GM12878 (cell line): ENCODE data around the gene AFF2. TPM values are rescaled to one million over a fixed set of nuclear protein-coding genes. Genes with fewer than 3 reads are reported as not detected.

Source experiments
- ATAC-seq: fragments of 200-7000 bp; cut with Tn5 transposase; 3 replicates; pipeline ENCODE4 v1.9.1; 2020; ENCODE audit warnings: mild to moderate bottlenecking, moderate library complexity
- BruUV-seq: library from RNA; stranded (reverse); fragments of 400-500 nt; replicated peaks from 2 replicates; lab custom pipeline; 2021; lab: Mats Ljungman, UMichigan
- CTCF ChIA-PET: fragments of 300-600 bp; sonication (Branson Sonifier 250); formaldehyde crosslinking; extraction: SDS; loops from one replicate; lab custom pipeline; 2021; ENCODE audit warnings: inconsistent platforms; lab: Yijun Ruan, JAX
- POLR2A ChIA-PET: fragments of 350-600 bp; formaldehyde crosslinking; extraction: SDS; loops from one replicate; lab custom pipeline; 2021; ENCODE audit warnings: inconsistent platforms; lab: Charles Lee
- RAD21 ChIA-PET: fragments of 300-600 bp; sonication (Branson Sonifier 250); formaldehyde crosslinking; loops from one replicate; lab custom pipeline; 2023; ENCODE audit warnings: antibody characterized with exemption; ENCODE audit not compliant: unreplicated experiment; lab: Charles Lee
- SMC1A ChIA-PET: fragments of 300-600 bp; sonication (Branson Sonifier 250); formaldehyde crosslinking; loops from one replicate; lab custom pipeline; 2023; ENCODE audit not compliant: unreplicated experiment, uncharacterized antibody; lab: Charles Lee
- DNase-seq: peaks from one replicate; pipeline ENCODE4 v3.0.0-alpha.2; 2011; ENCODE audit warnings: low read depth, low spot score
- FAIRE-seq: peaks from 3 replicates; lab custom pipeline; 2011; peaks lifted over from hg19 to GRCh38; lab: Jason Lieb, UNC
- H2AFZ ChIP-seq: 2 replicates; pipeline ENCODE4 v1.6.0; 2011; ENCODE audit warnings: low read depth, low read length, control low read depth; ENCODE audit not compliant: control insufficient read depth
- H3K27ac ChIP-seq: 2 replicates; pipeline ENCODE4 v1.5.1; 2011; ENCODE audit warnings: control low read depth; ENCODE audit not compliant: control insufficient read depth, insufficient read depth
- H3K27me3 ChIP-seq, 2 experiments: replicated peaks in 1 of 2; 2 replicates each; pipeline versions ENCODE4 v1.6.0 to v1.6.1; 2011; ENCODE audit warnings: low read length in 1 of 2; ENCODE audit not compliant: control insufficient read depth in 2 of 2, insufficient read depth in 2 of 2
- H3K36me3 ChIP-seq, 2 experiments: 2 replicates each; pipeline ENCODE4 v1.5.1; 2011; ENCODE audit warnings: low read length in 1 of 2; ENCODE audit not compliant: control insufficient read depth in 2 of 2, insufficient read depth in 2 of 2
- H3K4me1 ChIP-seq: 2 replicates; pipeline ENCODE4 v1.6.1; 2011; ENCODE audit warnings: mild to moderate bottlenecking, low read length, moderate library complexity, mixed read lengths; ENCODE audit not compliant: control insufficient read depth, insufficient read depth
- H3K4me2 ChIP-seq: 2 replicates; pipeline ENCODE4 v1.6.0; 2011; ENCODE audit warnings: control low read depth; ENCODE audit not compliant: control insufficient read depth, insufficient read depth
- H3K4me3 ChIP-seq: fragments of 200-600 bp; sonication (generic); 2 replicates; pipeline ENCODE4 v1.5.1; 2016
- H3K79me2 ChIP-seq: 2 replicates; pipeline ENCODE4 v1.6.0; 2011; ENCODE audit warnings: low read length; ENCODE audit not compliant: control insufficient read depth, insufficient read depth
- H3K9ac ChIP-seq: 2 replicates; pipeline ENCODE4 v1.8.0; 2011; ENCODE audit warnings: low read length, control low read depth, mixed read lengths; ENCODE audit not compliant: control insufficient read depth, insufficient read depth
- H3K9me3 ChIP-seq: replicated peaks from 3 replicates; pipeline ENCODE4 v1.5.1; 2011; ENCODE audit warnings: mild to moderate bottlenecking, low read length; ENCODE audit not compliant: control insufficient read depth, insufficient read depth
- H4K20me1 ChIP-seq: 2 replicates; pipeline ENCODE4 v1.6.0; 2011; ENCODE audit not compliant: control insufficient read depth, insufficient read depth
- BRCA1 ChIP-seq: IDR thresholded peaks from 2 replicates; pipeline ENCODE4 v1.6.1; 2011; ENCODE audit warnings: low read depth, low read length, improper control_type of control experiment
- CEBPB ChIP-seq, 2 experiments: fragments of 150-350 bp in 1 of 2; IDR thresholded peaks; 2 replicates each; pipeline ENCODE4 v1.6.1; 2012 to 2014; ENCODE audit warnings: low read depth in 2 of 2, low read length in 2 of 2, borderline replicate concordance in 1 of 2, inconsistent platforms in 1 of 2
- EGR1 ChIP-seq, 2 experiments: IDR thresholded peaks; 1 replicate in 1 of 2; 2 replicates in 1 of 2; pipeline ENCODE4 v1.6.1; 2011 to 2012; ENCODE audit warnings: low read depth in 2 of 2, low read length in 2 of 2, borderline replicate concordance in 1 of 2, mild to moderate bottlenecking in 1 of 2, moderate library complexity in 1 of 2
- EP300 ChIP-seq, 2 experiments: fragments of 150-350 bp in 1 of 2; IDR thresholded peaks; 2 replicates each; pipeline ENCODE4 v1.6.1; 2011 to 2012; ENCODE audit warnings: low read depth in 2 of 2, low read length in 2 of 2, borderline replicate concordance in 1 of 2, improper control_type of control experiment in 1 of 2, inconsistent platforms in 1 of 2; ENCODE audit not compliant: control insufficient read depth in 1 of 2
- KDM1A ChIP-seq: fragments of 200-600 bp; sonication (generic); IDR thresholded peaks from 2 replicates; pipeline ENCODE4 v1.6.1; 2016; ENCODE audit warnings: borderline replicate concordance
- MTA3 ChIP-seq: IDR thresholded peaks from 2 replicates; pipeline ENCODE4 v1.6.1; 2012; ENCODE audit warnings: low read length, inconsistent platforms, borderline replicate concordance
- POLR2A ChIP-seq: IDR thresholded peaks from 2 replicates; pipeline ENCODE4 v1.6.1; 2011; ENCODE audit warnings: low read depth, mild to moderate bottlenecking, low read length
- RAD51 ChIP-seq: fragments of 450-650 bp; IDR thresholded peaks from 2 replicates; pipeline ENCODE4 v1.6.1; 2016; ENCODE audit warnings: moderate library complexity, mild to moderate bottlenecking, inconsistent platforms
- SREBF2 ChIP-seq: IDR thresholded peaks from 2 replicates; pipeline ENCODE4 v1.6.1; 2012; ENCODE audit warnings: mild to moderate bottlenecking, low read length
- SRF ChIP-seq, 2 experiments: IDR thresholded peaks; 2 replicates each; pipeline ENCODE4 v1.6.1; 2011; ENCODE audit warnings: low read depth in 2 of 2, low read length in 2 of 2, mild to moderate bottlenecking in 1 of 2, moderate library complexity in 1 of 2
- TBL1XR1 ChIP-seq: IDR thresholded peaks from 2 replicates; pipeline ENCODE4 v1.6.1; 2012; ENCODE audit warnings: low read depth, low read length, improper control_type of control experiment
- ZZZ3 ChIP-seq: IDR thresholded peaks from 2 replicates; pipeline ENCODE4 v1.6.1; 2011; ENCODE audit warnings: low read depth; ENCODE audit not compliant: control insufficient read depth, insufficient read length
- whole genome bisulfite sequencing: methylation state at CpG from one replicate; pipeline ENCODE4 v1.1.6; 2016; ENCODE audit warnings: low lambda C conversion rate; ENCODE audit not compliant: insufficient replicate concordance, insufficient coverage; ENCODE audit errors: missing lambda C conversion rate; 5-methylcytosine and 5-hydroxymethylcytosine counted together
- in situ Hi-C: fragments of 300-500 bp; cut with MboI; formaldehyde crosslinking; loops from 9 replicates; pipeline ENCODE4 v1.14.3; 2018; ENCODE audit warnings: mixed read lengths
- intact Hi-C: fragments of 100-400 bp; cut with micrococcal nuclease; formaldehyde crosslinking; loops from one replicate; pipeline ENCODE4 v1.14.2; 2022; ENCODE audit not compliant: unreplicated experiment
- polyA plus RNA-seq, 11 experiments: library from polyadenylated mRNA; depleted of rRNA in 4 of 11; unstranded in 6 of 11; stranded (reverse) in 5 of 11; fragments of >200 nt; fragmentation: Nextera tagmentation in 4 of 11; fragmentation: Illumina TruSeq in 1 of 11; extraction: Ambion mirVana in 4 of 11; extraction: Trizol in 1 of 11; gene quantifications; 1 replicate in 1 of 11; 2 replicates in 10 of 11; pipeline versions ENCODE4 v1.2.1 to v1.2.3, GENCODE V29; 2011 to 2016; ENCODE audit warnings: inconsistent platforms in 2 of 11, missing spikeins in 2 of 11, low read depth in 1 of 11
- total RNA-seq, 4 experiments: library from RNA; depleted of rRNA in 3 of 4; stranded (reverse); fragments of >200 nt in 3 of 4; fragmentation: Illumina TruSeq in 1 of 4; extraction: Trizol in 1 of 4; gene quantifications; 2 replicates each; pipeline versions ENCODE4 v1.2.1 to v1.2.3, GENCODE V29; 2013 to 2021
- TF ChIP-seq, protein P1 (sequence below): IDR thresholded peaks from 2 replicates; pipeline ENCODE4 v1.6.1; 2011; ENCODE audit warnings: low read depth, mild to moderate bottlenecking, low read length, moderate library complexity, borderline replicate concordance; ENCODE audit errors: extremely low read depth
- TF ChIP-seq, protein P2 (sequence below): IDR thresholded peaks from 2 replicates; pipeline ENCODE4 v1.6.1; 2011; ENCODE audit warnings: borderline replicate concordance, low read depth, mild to moderate bottlenecking, moderate library complexity, mixed read lengths, low read length; ENCODE audit not compliant: insufficient read depth; ENCODE audit errors: extremely low read length

Gene AFF2
- total and polyA plus RNA-seq, 10 of the 15 experiments (the other 5 are each of a cell fraction or from before 2014, with no cell fraction given), result under 0.01 to 0.03 TPM; not detected in 8

DNA sequence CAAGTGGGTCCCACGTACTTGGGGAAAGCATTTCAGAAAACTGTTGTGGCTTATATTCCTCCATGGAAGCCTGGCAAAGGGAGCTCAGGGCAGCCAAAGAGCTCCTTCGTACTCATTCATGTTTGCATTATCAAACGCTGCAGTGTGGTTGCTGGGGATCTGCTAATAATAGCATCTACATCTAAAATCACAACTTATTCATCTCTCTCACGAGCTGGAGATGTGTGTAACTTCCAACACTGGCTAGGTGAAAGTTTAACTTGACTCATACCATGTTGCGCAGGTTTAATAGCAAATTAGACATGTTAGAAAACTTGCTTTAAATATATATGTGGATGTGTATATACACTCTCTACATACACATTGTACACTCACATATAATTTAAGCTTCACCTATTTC lies 415.1 kb downstream of the AFF2 start (continued):
- no peak for TF ChIP-seq EP300 (IDR thresholded peaks at IDR 0.05; ENCODE audit: borderline replicate concordance in 1 of 2, control insufficient read depth in 1 of 2, low read depth in 2 of 2, low read length in 2 of 2)
- TF ChIP-seq, all 136 proteins: peak for 0

- POLR2A ChIA-PET, result interaction anchor here (1.7 kb wide), 1 partner anchor 64 kb away, joined by 3 read pairs; no protein-coding TSS in a partner anchor
- no TSS peak for BruUV-seq
These were observed 417.0 kb downstream of the AFF2 start for GRCh38 chrX:148917441-148917840.

More at GRCh38 chrX:148917441-148917840, 417.0 kb downstream of the AFF2 start:
- Histone ChIP-seq H2AFZ (no peak overlapping the region), H3K4me2 (no peak overlapping the region), H3K36me3 (no peaks in the 10 kb centered on the region), H3K4me3 (no peak overlapping the region), H3K9me3 (no peaks in the 10 kb centered on the region; the same call in 2 of the 3 replicates), H3K4me1 (peaks cover 6% of the 10 kb centered on the region), H3K9ac (no peak overlapping the region), H3K79me2 (no peaks in the 10 kb centered on the region), H4K20me1 (no peaks in the 10 kb centered on the region), H3K27me3 (no peaks in the 10 kb centered on the region; a peak in 1 of 4 replicates), H3K27ac (no peak overlapping the region)
- ATAC-seq (no peak), DNase-seq (no peak), FAIRE-seq (no peak)
- intact Hi-C loops (loop anchor here (10.0 kb wide), 1 partner anchor 207 kb away; no protein-coding TSS in a partner anchor), in situ Hi-C loops (no loop called here)
- SMC1A ChIA-PET, result interaction anchor here (0.8 to 2.0 kb wide), 3 partner anchors 9 to 90 kb away, joined by 3 to 6 read pairs (median 3); no protein-coding TSS in a partner anchor
- CTCF ChIA-PET, result interaction anchor here (1.5 kb wide), 1 partner anchor 23 kb away, joined by 4 read pairs; no protein-coding TSS in a partner anchor
- 54% methylated on average over 4 of the region's 4 CpGs for WGBS
- RAD21 ChIA-PET, result no interaction called here
- TF ChIP-seq, protein P1, sequence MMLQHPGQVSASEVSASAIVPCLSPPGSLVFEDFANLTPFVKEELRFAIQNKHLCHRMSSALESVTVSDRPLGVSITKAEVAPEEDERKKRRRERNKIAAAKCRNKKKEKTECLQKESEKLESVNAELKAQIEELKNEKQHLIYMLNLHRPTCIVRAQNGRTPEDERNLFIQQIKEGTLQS, result no peak
- no peak for TF ChIP-seq ZZZ3
- no peak for TF ChIP-seq BRCA1
- TF ChIP-seq MTA3, result no peak
- no peak for TF ChIP-seq SRF (IDR thresholded peaks at IDR 0.05; ENCODE audit: low read depth in 2 of 2, low read length in 2 of 2)
- TF ChIP-seq TBL1XR1, result no peak
- no peak for TF ChIP-seq POLR2A
- TF ChIP-seq KDM1A, result no peak
- no peak for TF ChIP-seq CEBPB (IDR thresholded peaks at IDR 0.05; ENCODE audit: borderline replicate concordance in 1 of 2, low read depth in 2 of 2, low read length in 2 of 2)
- TF ChIP-seq EGR1 (IDR thresholded peaks at IDR 0.05; ENCODE audit: borderline replicate concordance in 1 of 2, low read depth in 2 of 2, low read length in 2 of 2), result no peak
- TF ChIP-seq SREBF2, result no peak
- TF ChIP-seq RAD51, result no peak
- TF ChIP-seq, protein P2, sequence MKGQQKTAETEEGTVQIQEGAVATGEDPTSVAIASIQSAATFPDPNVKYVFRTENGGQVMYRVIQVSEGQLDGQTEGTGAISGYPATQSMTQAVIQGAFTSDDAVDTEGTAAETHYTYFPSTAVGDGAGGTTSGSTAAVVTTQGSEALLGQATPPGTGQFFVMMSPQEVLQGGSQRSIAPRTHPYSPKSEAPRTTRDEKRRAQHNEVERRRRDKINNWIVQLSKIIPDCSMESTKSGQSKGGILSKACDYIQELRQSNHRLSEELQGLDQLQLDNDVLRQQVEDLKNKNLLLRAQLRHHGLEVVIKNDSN, result no peak
